ENCODE results near the gene GRHPR.
A peak's percentile ranks its signal among the peaks of the same experiment; 100 is the strongest.
"Not testable (repeated sequence)": the region's sequence is repeated elsewhere in the genome, so short reads cannot be mapped to it uniquely, and the experiment has no call there.

The GRHPR gene

DNA sequence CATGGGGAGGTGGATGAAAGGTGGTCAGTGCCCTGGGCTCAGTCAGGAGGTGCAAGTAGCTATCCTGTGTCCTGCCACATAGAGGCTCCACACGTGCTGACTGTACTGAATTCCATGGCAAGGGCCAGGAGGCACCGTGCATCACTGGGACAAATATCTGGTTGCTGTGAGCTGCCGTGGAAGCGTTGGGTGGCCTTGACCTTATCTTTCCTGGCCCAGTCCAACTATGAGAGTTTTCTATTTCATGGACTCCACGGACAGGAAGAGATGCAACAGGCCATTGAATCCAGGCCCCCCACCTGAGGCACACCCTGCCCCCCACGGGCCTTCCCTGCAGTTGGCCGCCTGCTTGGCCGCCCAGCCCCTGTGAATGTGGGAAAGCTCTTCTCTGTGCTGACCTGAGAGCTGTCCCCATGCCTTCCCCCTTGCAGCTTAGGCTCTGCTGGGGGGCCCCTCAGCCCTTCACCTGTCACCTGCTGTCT, 1.7 kb downstream of the GRHPR start:
- no peak for DNase-seq

DNA sequence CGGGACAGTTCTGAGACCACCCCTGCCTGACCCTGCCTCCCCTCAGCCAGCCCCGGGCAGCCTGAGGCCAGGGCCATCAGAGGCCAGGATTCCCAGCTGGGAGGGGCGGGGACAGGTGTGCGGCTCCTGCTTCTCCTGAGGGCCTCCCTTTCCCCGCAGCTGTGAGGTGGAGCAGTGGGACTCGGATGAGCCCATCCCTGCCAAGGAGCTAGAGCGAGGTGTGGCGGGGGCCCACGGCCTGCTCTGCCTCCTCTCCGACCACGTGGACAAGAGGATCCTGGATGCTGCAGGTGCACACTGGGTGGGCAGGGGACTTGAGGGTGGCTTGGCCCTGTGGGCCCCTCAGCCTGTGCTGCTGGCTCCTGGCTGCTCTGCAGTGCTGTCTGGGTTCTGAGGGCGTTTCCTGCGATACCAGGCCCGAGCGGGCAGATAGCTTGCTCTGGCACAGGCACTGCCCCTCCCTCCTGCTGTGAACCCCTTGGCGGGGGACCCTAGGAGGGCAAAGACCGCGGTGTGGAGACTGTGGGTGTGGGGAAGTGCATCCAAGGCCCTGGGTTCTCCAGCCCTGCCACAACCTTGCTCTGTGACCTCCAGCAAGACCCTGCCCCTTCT, 2.3 kb downstream of the GRHPR start:
- no peak for DNase-seq

DNA sequence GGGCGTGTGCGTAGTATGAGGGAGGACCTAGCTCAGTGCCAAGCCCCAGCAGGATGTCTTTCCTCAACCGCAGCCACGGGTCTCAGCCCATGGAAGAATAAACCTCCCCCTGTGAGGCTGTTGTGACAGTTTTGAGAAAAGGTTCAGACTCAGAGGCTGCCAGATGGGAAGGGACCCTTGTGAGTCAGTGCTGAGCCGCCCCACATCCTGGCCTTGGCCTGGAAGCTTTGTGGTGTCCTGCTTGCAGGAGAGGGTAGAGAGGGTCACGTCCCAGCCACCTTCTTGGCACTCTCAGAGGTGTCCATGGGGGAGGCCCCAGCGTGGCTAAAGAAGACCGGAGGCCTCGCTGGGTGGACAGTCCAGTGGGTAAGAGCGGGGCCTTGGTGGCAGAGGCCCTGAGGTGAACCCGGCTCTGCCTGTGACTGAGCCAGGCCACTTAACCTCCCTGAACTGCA, 2.8 kb downstream of the GRHPR start:
- no peak for DNase-seq

DNA sequence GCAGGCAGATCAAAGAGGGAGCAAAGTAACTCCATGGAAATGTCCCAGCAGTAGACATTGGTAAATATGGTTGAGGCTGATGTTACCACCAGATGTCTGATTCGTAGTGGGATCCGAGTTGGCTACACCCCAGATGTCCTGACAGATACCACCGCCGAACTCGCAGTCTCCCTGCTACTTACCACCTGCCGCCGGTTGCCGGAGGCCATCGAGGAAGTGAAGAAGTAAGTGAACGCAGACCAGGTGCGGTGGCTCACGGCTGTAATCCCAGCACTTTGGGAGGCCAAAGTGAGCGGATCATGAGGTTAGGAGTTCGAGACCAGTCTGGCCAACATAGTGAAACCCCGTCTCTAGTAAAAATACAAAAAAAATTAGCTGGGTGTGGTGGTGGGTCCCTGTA, 3.9 kb downstream of the GRHPR start:
- not testable (repeated sequence) for DNase-seq

DNA sequence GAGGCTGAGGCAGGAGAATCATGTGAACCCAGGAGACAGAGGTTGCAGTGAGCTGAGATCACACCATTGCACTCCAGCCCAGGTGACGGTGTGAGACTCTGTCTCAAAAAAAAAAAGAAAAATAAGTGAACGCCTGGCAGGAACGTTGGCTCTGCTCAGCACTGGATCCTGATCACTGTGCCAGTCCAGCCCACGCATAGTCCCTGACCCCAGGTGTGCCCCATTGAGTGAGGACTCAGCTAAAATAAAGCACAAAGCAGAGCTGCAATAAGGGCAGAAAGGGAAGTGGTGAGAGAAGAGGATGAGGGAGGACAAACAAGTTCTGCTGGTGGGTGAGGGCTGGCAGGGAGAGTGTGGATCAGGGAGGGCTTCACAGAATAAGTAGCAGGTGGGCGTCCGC, 4.3 kb downstream of the GRHPR start:
- no peak for DNase-seq

DNA sequence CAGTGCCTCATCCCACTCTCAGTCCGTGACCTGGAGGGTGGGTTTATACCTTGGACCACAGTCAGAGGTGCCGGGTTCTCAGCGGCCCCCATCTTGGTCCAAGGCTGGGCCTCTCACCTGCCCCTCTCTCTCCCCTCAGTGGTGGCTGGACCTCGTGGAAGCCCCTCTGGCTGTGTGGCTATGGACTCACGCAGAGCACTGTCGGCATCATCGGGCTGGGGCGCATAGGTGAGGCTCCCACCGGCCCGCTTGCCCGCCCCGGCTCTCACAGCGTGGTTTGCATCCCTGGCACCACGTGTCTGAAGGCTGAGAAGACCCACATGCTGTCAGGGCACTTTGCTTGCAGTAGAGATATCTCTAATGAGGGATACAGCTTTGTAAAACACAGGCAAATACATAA, 5.8 kb downstream of the GRHPR start:
- DNase-seq: no peak

DNA sequence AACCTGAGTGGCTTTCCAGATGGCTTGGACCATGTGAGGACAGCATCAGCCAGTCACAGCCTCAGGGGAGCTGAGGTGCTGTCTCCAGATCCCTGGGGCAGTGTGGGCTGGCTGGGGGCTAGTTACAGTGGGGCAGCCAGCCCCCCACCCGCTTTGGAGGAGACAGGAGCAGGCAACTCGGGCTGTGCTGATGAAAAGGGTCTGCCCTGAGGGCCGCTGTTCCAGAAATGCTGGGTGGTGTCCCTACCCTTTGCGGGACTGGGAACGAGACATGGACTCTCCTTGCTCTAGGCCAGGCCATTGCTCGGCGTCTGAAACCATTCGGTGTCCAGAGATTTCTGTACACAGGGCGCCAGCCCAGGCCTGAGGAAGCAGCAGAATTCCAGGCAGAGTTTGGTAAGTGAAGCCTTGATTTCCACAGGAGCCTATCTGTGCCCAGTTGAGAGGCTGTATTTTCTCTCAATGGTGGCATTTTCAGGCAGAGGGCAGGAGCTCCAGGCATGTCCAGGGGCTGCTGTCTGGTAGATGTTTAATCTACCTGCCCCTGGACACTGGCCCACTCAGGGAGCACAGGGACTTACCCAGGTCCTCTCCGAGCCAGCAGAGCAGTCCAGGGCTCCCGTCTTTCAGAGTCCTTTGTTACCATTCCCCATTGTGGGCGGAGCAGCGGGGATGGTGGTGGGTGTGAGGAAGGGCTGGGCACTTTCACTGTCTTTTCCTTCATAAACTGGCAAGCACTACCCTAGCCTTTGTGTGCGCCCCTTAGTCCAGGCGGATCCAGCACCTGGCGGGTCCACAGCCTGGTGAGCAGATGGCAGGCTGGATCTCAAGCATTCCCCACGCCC, 7.2 kb downstream of the GRHPR start:
- no peak for DNase-seq

DNA sequence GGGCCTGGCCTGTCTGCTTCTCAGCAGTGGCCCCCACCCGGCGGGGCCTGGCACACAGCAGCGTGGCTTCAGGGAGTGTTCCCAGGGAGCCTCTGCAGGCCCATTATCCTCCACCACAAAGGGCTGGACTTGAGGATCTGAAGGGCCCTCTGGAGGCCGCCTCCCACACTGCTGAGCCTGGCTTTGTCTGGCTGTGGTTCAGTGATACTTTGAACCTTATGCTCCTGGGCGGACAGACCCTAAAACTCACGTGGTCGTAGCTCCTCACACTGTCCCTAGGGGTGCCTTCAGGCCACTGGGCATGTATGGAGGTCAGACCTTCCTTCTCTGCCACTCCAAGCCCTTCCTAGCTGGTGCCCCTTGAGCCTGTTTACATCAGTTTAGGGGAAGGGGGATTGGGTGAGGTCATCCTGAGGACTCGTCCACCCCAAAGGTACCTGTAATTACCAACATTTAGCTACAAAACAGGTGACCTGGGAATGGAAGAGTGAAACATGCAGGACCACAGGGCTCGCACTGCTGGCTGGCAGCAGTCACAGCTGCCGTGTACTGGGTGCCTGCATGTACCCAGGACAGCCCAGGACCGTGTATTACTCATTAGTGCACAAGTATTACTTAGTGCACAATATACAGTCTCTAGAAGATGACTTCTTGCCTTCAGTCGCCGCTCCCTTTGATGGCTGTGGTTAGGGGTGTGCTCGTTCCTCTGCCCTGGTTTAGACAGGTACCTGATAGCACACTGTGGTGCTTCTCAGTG, 8.5 kb downstream of the GRHPR start:
- peak; percentile 21 for DNase-seq

DNA sequence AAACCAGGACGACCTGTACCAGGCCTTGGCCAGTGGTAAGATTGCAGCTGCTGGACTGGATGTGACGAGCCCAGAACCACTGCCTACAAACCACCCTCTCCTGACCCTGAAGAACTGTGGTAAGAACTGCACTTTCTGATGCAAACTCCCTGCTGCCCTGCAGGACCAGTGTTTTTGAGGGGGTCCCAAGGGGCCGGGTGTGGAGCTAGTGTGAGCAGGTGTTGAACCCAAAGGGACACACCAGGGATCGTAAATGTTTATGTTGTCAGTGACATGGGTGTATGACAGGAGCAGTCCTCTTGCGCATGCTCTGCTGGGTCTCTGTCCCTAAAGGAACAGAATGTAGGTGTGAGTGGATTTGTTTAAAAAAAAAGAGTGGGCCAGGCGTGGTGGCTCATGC, 9.5 kb downstream of the GRHPR start:
- no peak for DNase-seq

DNA sequence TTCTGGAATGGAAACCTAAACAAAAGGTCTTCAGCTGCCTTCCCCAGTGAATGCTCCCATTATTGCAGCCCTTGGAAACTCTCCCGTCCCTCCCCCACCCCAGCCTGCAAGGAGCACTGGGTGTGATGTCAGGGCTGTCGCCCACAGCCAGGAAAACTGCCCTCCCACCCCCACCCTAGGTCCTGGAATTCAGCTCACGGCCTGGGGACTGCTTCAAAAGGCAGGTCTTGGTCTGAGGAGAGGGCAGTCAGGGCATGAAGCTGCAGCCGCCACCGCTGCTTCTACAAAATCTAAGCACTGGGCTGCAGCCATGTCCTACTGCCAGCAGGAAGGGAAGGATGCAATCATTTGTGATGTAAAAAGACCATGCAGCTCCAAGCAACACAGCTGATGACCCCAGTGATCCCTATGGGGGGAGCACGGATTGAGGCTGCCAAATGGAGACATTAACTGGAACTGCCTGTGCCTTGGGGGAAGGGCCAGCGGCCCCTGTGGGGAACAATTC, 11.4 kb downstream of the GRHPR start:
- DNase-seq: no peak

DNA sequence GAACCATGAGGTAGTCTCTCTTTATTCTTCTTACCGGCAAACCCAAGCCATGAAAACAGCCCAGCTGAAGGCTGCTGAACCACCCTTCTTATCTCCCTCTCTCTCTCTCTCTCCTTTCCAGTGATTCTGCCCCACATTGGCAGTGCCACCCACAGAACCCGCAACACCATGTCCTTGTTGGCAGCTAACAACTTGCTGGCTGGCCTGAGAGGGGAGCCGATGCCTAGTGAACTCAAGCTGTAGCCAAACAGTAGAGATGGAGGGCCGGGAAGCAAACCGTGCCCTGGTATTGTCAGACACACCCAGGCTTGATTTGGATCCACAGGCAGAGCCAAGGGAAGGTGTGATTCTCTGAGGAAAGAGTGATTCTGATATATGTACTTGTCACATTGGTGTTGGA, 14.0 kb downstream of the GRHPR start:
- DNase-seq: no peak

DNA sequence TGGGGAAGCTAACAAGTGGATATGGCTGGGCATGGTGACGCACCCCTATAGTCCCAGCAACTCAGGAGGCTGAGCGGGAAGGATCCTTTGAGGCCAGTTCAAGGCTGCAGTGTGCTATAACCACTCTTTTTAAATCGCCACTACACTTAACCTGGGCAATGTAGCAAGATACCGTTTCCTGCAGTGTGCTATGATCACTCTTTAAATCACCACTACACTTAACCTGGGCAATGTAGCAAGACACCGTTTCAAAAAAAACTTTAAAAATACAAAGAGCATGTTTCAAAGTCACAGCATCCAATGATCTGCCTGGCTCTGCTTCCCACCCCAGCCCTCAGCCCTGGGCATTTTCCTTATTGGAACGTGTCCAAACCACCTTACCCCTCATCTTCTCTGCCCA, 14.5 kb downstream of the GRHPR start:
- DNase-seq: no peak

DNA sequence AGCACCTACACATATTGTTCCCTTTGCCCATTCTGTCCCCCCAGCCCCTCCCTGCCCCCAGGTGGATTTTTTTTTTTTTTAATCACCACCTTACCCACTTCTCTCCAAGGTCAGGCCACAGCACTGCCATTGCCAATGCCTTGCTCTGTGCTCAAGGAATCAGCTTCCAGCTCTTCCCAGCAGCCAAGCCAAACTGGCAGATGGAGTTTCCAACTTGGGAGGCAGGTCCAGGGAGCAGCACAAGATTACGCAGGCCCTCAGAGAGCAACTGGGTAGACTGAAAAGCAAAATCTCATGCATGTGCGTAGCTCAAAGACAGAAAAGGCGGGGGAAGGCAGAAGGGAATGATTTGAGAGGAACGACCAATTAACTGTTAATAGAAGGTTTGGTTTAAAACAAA, 15.1 kb downstream of the GRHPR start:
- no peak for DNase-seq

DNA sequence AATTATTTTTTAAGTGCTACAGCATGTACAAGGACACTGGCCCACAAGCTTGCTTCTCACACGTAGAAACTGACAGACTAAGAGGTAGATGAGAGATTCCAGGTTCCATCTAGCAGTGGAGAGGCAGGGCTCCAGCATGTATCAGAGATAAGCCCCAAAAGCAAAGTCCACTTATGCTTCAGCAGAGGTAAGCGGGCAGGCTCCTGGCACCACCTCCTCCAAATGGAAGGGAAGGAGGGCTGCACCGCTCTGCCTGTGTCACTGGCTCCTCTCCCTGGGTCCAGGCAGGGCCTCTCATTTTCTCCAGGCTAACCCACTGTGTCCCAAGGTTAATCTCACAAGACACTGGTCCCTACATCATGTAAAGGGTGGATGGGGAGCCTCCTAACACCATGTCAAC, 15.9 kb downstream of the GRHPR start:
- DNase-seq: no peak

DNA sequence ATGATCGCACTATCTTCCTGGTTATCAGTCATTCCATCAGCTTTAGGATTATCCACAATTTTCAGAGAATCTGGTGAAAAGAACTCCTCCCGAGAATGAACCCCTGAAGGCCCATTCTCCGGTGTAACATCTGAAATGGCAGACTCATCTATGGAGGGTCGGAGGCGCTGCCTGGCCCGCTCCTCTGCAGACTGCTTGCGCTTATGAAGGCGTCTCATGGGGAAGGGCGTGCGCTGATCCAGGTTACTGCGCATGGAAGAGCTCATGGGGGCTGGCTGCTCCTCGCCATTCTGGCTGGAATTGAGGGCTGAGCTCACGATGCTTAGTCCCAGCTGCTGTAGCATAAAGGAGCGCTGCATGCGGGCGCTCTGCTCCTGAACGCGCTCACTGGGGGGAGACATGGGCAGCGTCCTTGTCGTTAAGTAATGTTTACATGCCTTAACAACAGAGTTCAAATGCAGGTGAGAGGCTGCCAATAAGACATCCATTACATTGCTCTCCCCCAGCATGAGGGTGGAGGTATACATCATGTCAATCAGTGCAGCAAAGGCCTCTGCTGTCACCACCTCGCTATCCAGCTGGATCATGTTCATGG, 19.4 kb downstream of the GRHPR start:
- no peak for DNase-seq

DNA sequence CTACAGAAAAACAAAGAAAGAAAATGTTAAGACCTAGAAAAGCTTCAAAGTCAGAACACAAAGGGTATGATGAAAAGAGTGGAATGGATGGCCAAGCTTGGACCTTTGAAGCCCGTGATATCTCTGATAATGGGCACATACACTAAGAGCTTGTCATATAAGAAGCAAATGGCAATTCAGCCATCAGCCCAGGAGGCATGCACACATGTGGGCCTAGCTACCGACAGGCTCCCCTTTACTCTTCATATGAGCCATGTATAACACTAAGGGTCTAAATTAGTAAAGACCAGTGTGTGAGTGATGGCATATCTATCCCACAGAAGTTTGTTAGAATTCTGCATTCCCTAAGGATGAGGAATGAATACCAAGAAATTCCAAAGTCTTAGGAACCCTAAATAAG, 20.1 kb downstream of the GRHPR start:
- no peak for DNase-seq

DNA sequence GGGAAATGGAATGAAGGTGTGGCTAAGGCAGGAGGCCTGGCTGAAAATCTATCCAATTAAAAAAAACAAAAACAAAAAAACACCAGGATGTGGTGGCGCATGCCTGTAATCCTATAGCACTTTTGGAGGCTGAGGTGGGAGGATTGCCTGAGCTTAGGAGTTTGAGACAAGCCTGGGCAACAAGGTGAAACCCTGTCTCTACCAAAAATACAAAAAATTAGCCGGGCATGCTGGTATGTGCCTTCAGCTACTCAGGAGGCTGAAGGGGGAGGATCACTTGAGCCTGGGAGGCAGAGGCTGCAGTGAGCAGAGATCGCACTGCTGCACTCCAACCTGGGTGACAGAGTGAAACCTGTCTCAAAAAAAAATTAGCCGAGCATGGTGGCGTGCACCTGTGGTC, 21.1 kb downstream of the GRHPR start:
- no peak for DNase-seq

DNA sequence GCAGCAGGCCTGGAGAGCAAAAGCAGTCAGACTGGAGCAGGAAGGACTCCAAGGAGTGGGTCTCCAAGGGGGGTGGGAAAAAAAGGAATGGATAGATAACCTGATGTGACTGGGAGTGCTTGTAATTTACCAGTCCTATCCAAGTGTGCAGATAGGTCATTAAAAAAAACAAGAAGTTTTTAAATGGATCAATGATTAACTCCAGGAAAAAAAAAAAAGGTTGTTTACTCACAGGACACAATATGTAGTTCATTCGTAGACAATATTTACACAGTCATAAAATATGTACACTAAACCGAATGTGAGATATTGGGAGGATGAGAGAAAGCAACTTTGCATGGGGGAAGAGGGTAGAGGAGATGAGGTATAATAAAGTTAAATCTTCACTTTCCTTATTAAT, 22.4 kb downstream of the GRHPR start:
- DNase-seq: no peak

DNA sequence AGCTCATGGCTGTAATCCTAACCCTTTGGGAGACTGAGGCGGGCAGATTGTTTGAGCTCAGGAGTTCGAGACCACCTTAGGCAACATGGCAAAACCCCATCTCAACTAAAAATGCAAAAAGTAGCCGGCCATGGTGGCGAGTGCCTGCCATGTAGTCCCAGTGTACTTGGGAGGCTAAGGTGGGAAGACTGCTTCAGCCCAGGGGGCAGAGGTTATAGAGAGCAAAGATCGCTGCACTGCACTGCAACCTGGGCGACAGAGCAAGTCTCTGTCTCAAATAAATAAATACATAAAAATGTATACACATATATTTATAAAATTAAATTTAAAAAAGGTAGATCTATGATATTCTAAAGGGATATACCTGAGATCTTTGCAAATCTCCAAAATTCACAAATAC, 23.3 kb downstream of the GRHPR start:
- DNase-seq: no peak

DNA sequence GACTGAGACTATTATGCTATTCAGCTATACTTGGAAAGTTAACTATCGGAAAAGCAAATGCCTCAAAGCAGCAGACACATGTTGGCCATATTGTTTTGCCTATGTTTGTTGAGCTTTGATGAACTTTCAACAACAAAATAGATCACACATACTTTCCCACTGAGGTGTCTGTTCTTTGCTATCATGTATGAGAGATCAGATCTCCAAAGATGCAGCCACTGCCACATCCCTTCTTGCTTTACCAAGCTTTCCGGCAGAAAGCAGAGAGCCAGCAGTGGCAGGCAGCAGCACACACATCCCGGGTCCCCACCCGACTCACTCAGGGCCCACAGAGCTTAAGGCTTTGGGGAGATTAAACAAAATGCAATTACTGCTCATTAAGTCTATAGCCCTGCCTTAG, 23.9 kb downstream of the GRHPR start:
- DNase-seq: peak; percentile 91

DNA sequence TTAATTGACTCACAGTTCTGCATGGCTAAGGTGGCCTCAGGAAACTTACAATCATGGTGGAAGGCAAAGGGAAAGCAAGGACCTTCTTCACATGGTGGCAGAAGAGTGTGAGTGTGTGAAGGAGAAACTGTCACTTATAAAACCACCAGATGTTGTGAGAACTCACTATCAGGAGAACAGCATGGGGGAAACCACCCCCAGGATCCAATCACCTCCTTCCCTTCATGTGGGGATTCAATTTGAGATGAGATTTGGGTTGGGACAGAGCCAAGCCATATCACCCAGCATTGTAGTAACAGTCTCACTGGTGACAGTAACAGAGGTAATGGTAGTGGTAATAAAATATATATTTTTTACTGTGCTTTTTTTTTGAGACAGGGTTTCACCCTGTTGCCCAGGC, 24.6 kb downstream of the GRHPR start:
- DNase-seq: peak; percentile 65

DNA sequence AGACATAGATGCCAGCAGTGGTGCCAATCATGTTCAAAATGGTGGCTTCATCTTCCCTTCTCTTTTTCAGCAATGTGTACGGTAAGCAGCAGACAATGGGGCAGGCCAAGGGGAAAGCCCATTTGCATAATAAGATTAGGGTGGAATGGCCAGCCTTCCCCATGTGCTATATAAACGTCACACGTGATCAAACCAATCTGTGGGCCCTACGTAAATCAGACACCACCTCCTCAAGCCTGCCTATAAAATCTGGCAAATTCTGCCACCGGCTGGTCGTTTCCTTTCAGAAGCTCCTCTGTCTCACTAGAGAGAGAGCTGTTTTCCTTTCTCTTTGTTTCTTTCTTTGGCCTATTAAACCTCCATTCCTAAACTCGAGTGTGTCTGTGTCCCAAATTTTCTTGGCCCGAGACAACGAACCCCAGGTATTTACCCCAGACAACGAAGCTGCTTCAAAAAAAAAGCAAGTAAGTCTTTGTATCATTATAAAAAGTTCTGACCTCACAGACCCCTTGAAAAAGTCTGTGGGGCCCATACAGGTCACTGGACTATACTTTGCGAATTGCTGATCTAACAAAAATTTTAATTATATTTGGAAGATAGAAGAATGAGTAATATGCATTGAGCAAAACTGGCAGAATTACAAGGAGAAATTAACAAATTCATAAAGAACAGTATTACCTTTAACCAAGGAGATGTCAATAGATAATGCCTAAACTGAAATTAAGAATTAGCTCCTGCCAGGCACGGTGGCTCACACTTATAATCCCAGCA, 27.6 kb downstream of the GRHPR start:
- peak; percentile 96 for DNase-seq
